Smooth muscle cell (in vitro differentiated cells): ENCODE measurements around the gene POLR3C. TPM values are rescaled to one million over a fixed set of nuclear protein-coding genes. Genes with fewer than 3 reads are reported as not detected.
"Not testable (repeated sequence)": the region's sequence is repeated elsewhere in the genome, so short reads cannot be mapped to it uniquely, and the experiment has no call there.

Source experiments
- DNase-seq: peaks from one replicate; lab custom pipeline; 2025; ENCODE audit not compliant: unreplicated experiment; lab: John Stamatoyannopoulos, UW
- H2AFZ ChIP-seq: fragments of 200-600 bp; sonication (generic); 2 replicates; pipeline ENCODE4 v1.6.0; 2016; ENCODE audit warnings: antibody characterized with exemption, low read depth, mild to moderate bottlenecking
- H3F3A ChIP-seq: fragments of 200-600 bp; sonication (generic); 2 replicates; pipeline ENCODE4 v1.6.0; 2017; ENCODE audit warnings: antibody characterized with exemption, low read depth
- H3K27ac ChIP-seq: fragments of 200-600 bp; sonication (generic); 2 replicates; pipeline ENCODE4 v1.5.1; 2016; ENCODE audit warnings: low read depth, mild to moderate bottlenecking
- H3K27me3 ChIP-seq: fragments of 200-600 bp; sonication (generic); 2 replicates; pipeline ENCODE4 v1.6.1; 2016; ENCODE audit warnings: low read depth, mild to moderate bottlenecking
- H3K36me3 ChIP-seq: fragments of 200-600 bp; sonication (generic); 2 replicates; pipeline ENCODE4 v1.5.1; 2016; ENCODE audit warnings: low read depth
- H3K4me1 ChIP-seq: fragments of 200-600 bp; sonication (generic); 2 replicates; pipeline ENCODE4 v1.5.1; 2016; ENCODE audit warnings: low read depth
- H3K4me2 ChIP-seq: fragments of 200-600 bp; sonication (generic); 2 replicates; pipeline ENCODE4 v1.6.0; 2016; ENCODE audit warnings: mild to moderate bottlenecking
- H3K4me3 ChIP-seq: fragments of 200-600 bp; sonication (generic); 2 replicates; pipeline ENCODE4 v1.5.1; 2016; ENCODE audit warnings: mild to moderate bottlenecking
- H3K79me2 ChIP-seq: fragments of 200-600 bp; sonication (generic); 2 replicates; pipeline ENCODE4 v1.6.0; 2016; ENCODE audit warnings: low read depth, mild to moderate bottlenecking
- H3K9ac ChIP-seq: fragments of 200-600 bp; sonication (generic); 2 replicates; pipeline ENCODE4 v1.6.0; 2016; ENCODE audit warnings: low read depth
- H3K9me3 ChIP-seq: fragments of 200-600 bp; sonication (generic); replicated peaks from 2 replicates; pipeline ENCODE4 v1.5.1; 2016; ENCODE audit warnings: low read depth
- H4K20me1 ChIP-seq: fragments of 200-600 bp; sonication (generic); 2 replicates; pipeline ENCODE4 v1.6.0; 2016; ENCODE audit warnings: low read depth
- CTCF ChIP-seq: fragments of 200-600 bp; sonication (generic); IDR thresholded peaks from 2 replicates; pipeline ENCODE4 v1.5.1; 2017; ENCODE audit warnings: borderline replicate concordance, mild to moderate bottlenecking, antibody characterized with exemption; ENCODE audit not compliant: insufficient read depth, poor library complexity, severe bottlenecking
- WGBS: methylation state at CpG from one replicate; pipeline ENCODE4 v1.1.7; 2016; ENCODE audit warnings: low lambda C conversion rate; 5-methylcytosine and 5-hydroxymethylcytosine counted together
- polyA plus RNA-seq: library from polyadenylated mRNA; unstranded; fragments of >200 nt; fragmentation: Nextera tagmentation; extraction: Ambion mirVana; gene quantifications from 2 replicates; pipeline ENCODE4 v1.2.1, GENCODE V29; 2016
- total RNA-seq: library from RNA; depleted of rRNA; stranded (reverse); fragments of >200 nt; gene quantifications from 2 replicates; pipeline ENCODE4 v1.2.3, GENCODE V29; 2014

Gene POLR3C
- total and polyA plus RNA-seq, 2 experiments from 2014 or later: 22.6 to 31.7 TPM

GRCh38 chr1:145824499-145824842, 471 bp downstream of the POLR3C start:
- WGBS: 6% methylated on average over 7 of the region's 7 CpGs
- Histone ChIP-seq H3K4me1 (peaks cover 10% of the 10 kb centered on the region), H3K9me3 (no peaks in the 10 kb centered on the region), H3K4me2 (peak overlapping the region; percentile 98), H3K27me3 (no peaks in the 10 kb centered on the region), H4K20me1 (no peaks in the 10 kb centered on the region), H3K36me3 (peaks cover 20% of the 10 kb centered on the region), H3K27ac (peak overlapping the region; percentile 95), H3F3A (no peaks in the 10 kb centered on the region), H3K9ac (peak overlapping the region; percentile 96), H2AFZ (peak overlapping the region; percentile 99), H3K79me2 (peaks cover 31% of the 10 kb centered on the region), H3K4me3 (peak overlapping the region; percentile 99)
- no peak for DNase-seq
- no peak for TF ChIP-seq CTCF

- Histone ChIP-seq H3K27me3 (no peaks in the 10 kb centered on the region), H4K20me1 (no peaks in the 10 kb centered on the region), H3K4me3 (no peak overlapping the region), H3K4me1 (peaks cover 10% of the 10 kb centered on the region), H2AFZ (no peak overlapping the region), H3K27ac (no peak overlapping the region), H3K9me3 (no peaks in the 10 kb centered on the region), H3K79me2 (peaks cover 22% of the 10 kb centered on the region), H3K4me2 (no peak overlapping the region), H3F3A (no peaks in the 10 kb centered on the region), H3K9ac (no peak overlapping the region), H3K36me3 (peaks cover 30% of the 10 kb centered on the region)
- no peak for TF ChIP-seq CTCF
- DNase-seq: no peak
- 93% methylated on average over 2 of the region's 2 CpGs for WGBS
Measured at GRCh38 chr1:145826030-145826429, 2.0 kb downstream of the POLR3C start.

- H2AFZ ChIP-seq: no peak overlapping the region
- H3K36me3 ChIP-seq: peaks cover 30% of the 10 kb centered on the region
- no peaks in the 10 kb centered on the region for H3K27me3 ChIP-seq
- H3F3A ChIP-seq: no peaks in the 10 kb centered on the region
- TF ChIP-seq CTCF: no peak
- peaks cover 19% of the 10 kb centered on the region for H3K79me2 ChIP-seq
- no peak for DNase-seq
- no peak overlapping the region for H3K4me2 ChIP-seq
- H3K4me1 ChIP-seq: peaks cover 10% of the 10 kb centered on the region
- no peaks in the 10 kb centered on the region for H4K20me1 ChIP-seq
- H3K9me3 ChIP-seq: no peaks in the 10 kb centered on the region
- H3K9ac ChIP-seq: no peak overlapping the region
- H3K4me3 ChIP-seq: no peak overlapping the region
- no peak overlapping the region for H3K27ac ChIP-seq
Measured at GRCh38 chr1:145827966-145828365, 4.0 kb downstream of the POLR3C start.

- DNase-seq: no peak
- Histone ChIP-seq H3K27ac (no peak overlapping the region), H3K4me3 (no peak overlapping the region), H3K36me3 (peaks cover 36% of the 10 kb centered on the region), H3F3A (no peaks in the 10 kb centered on the region), H3K9ac (no peak overlapping the region), H3K79me2 (peaks cover 19% of the 10 kb centered on the region), H3K4me1 (peaks cover 10% of the 10 kb centered on the region), H3K9me3 (no peaks in the 10 kb centered on the region), H3K27me3 (no peaks in the 10 kb centered on the region), H2AFZ (no peak overlapping the region), H3K4me2 (no peak overlapping the region), H4K20me1 (no peaks in the 10 kb centered on the region)
- no peak for TF ChIP-seq CTCF
Measured at GRCh38 chr1:145828367-145829026, 4.5 kb downstream of the POLR3C start.

- not testable (repeated sequence) for H3F3A ChIP-seq, H3K4me1 ChIP-seq, H3K4me3 ChIP-seq, H3K9ac ChIP-seq, H3K27ac ChIP-seq, DNase-seq, H3K9me3 ChIP-seq, H3K79me2 ChIP-seq, H2AFZ ChIP-seq, H4K20me1 ChIP-seq, H3K27me3 ChIP-seq, H3K4me2 ChIP-seq
- WGBS: 100% methylated on average over 2 of the region's 2 CpGs
- peaks cover 48% of the 10 kb centered on the region for H3K36me3 ChIP-seq
Measured at GRCh38 chr1:145830810-145831209, 6.8 kb downstream of the POLR3C start.
